Mesenchymal stem cell (in vitro differentiated cells and primary cell): ENCODE data around the gene SRGAP1.

Experiments used
- DNase-seq: peaks from one replicate; pipeline ENCODE4 v3.0.0-alpha.2; 2013
- H2AFZ ChIP-seq: one replicate; pipeline ENCODE4 v1.6.1; 2013; ENCODE audit warnings: low read depth, mild to moderate bottlenecking, control low read depth, inconsistent platforms, low read length, moderate library complexity
- H2AK5ac ChIP-seq: 2 replicates; pipeline ENCODE4 v1.6.1; 2013; ENCODE audit warnings: low read length, moderate library complexity, mild to moderate bottlenecking, inconsistent platforms; ENCODE audit not compliant: severe bottlenecking
- H2BK120ac ChIP-seq: one replicate; pipeline ENCODE4 v1.6.1; 2013; ENCODE audit warnings: low read depth, mild to moderate bottlenecking, inconsistent platforms, low read length, moderate library complexity
- H2BK12ac ChIP-seq, 2 experiments: one replicate each; pipeline ENCODE4 v1.6.1; 2013; ENCODE audit warnings: inconsistent platforms in 2 of 2, low read length in 2 of 2, mild to moderate bottlenecking in 2 of 2, moderate library complexity in 2 of 2, control low read depth in 1 of 2
- H2BK15ac ChIP-seq: one replicate; pipeline ENCODE4 v1.6.1; 2013; ENCODE audit warnings: mild to moderate bottlenecking, low read depth, inconsistent platforms; ENCODE audit not compliant: poor library complexity, severe bottlenecking
- H2BK5ac ChIP-seq: 2 replicates; pipeline ENCODE4 v1.6.1; 2013; ENCODE audit warnings: low read depth, mild to moderate bottlenecking, low read length, control low read depth, inconsistent platforms; ENCODE audit not compliant: poor library complexity, severe bottlenecking
- H3K14ac ChIP-seq, 2 experiments: one replicate each; pipeline ENCODE4 v1.6.1; 2013; ENCODE audit warnings: inconsistent platforms in 2 of 2, low read length in 2 of 2, control low read depth in 1 of 2, mild to moderate bottlenecking in 1 of 2, moderate library complexity in 1 of 2
- H3K18ac ChIP-seq, 2 experiments: one replicate each; pipeline ENCODE4 v1.6.1; 2013; ENCODE audit warnings: inconsistent platforms in 2 of 2, low read length in 2 of 2, control low read depth in 1 of 2, low read depth in 1 of 2, mild to moderate bottlenecking in 1 of 2
- H3K23ac ChIP-seq, 2 experiments: one replicate each; pipeline ENCODE4 v1.6.1; 2013; ENCODE audit warnings: inconsistent platforms in 2 of 2, low read length in 2 of 2, mild to moderate bottlenecking in 2 of 2, moderate library complexity in 2 of 2, control low read depth in 1 of 2
- H3K27ac ChIP-seq: 2 replicates; pipeline ENCODE4 v1.5.1; 2013; ENCODE audit warnings: mild to moderate bottlenecking, moderate library complexity, low read length, control low read depth, inconsistent platforms; ENCODE audit not compliant: poor library complexity, severe bottlenecking
- H3K27me3 ChIP-seq, 2 experiments: 2 replicates each; pipeline versions ENCODE4 v1.6.1 to v1.7.0; 2013; ENCODE audit warnings: low read length in 2 of 2, mild to moderate bottlenecking in 2 of 2, moderate library complexity in 2 of 2, control low read depth in 1 of 2, inconsistent platforms in 1 of 2; ENCODE audit not compliant: control insufficient read depth in 1 of 2, insufficient read depth in 1 of 2
- H3K36me3 ChIP-seq, 2 experiments: 2 replicates each; pipeline versions ENCODE4 v1.6.1 to v1.7.0; 2013; ENCODE audit warnings: low read length in 2 of 2, control low read depth in 1 of 2, inconsistent platforms in 1 of 2, low read depth in 1 of 2, mild to moderate bottlenecking in 1 of 2; ENCODE audit not compliant: insufficient read depth in 2 of 2, control insufficient read depth in 1 of 2
- H3K4ac ChIP-seq, 2 experiments: one replicate each; pipeline ENCODE4 v1.6.1; 2013; ENCODE audit warnings: inconsistent platforms in 2 of 2, low read length in 2 of 2, mild to moderate bottlenecking in 2 of 2, moderate library complexity in 2 of 2, control low read depth in 1 of 2, low read depth in 1 of 2
- H3K4me1 ChIP-seq: 2 replicates; pipeline ENCODE4 v1.6.1; 2013; ENCODE audit warnings: low read depth, low read length, control low read depth; ENCODE audit not compliant: control insufficient read depth, insufficient read depth
- H3K4me2 ChIP-seq: 2 replicates; pipeline ENCODE4 v1.6.1; 2013; ENCODE audit warnings: low read length, mild to moderate bottlenecking, inconsistent platforms; ENCODE audit not compliant: poor library complexity, severe bottlenecking
- H3K4me3 ChIP-seq, 2 experiments: 2 replicates each; pipeline versions ENCODE4 v1.5.1 to v1.7.0; 2013; ENCODE audit warnings: low read length in 2 of 2, mild to moderate bottlenecking in 2 of 2, control low read depth in 1 of 2, low read depth in 1 of 2; ENCODE audit not compliant: insufficient read depth in 1 of 2
- H3K79me1 ChIP-seq: replicated peaks from 2 replicates; pipeline ENCODE4 v1.6.1; 2013; ENCODE audit warnings: mild to moderate bottlenecking, control low read depth, low read length, inconsistent platforms; ENCODE audit not compliant: poor library complexity, severe bottlenecking
- H3K9ac ChIP-seq: 2 replicates; pipeline ENCODE4 v1.7.0; 2013; ENCODE audit warnings: mild to moderate bottlenecking, low read length, moderate library complexity
- H3K9me3 ChIP-seq: 2 replicates; pipeline ENCODE4 v1.7.0; 2013; ENCODE audit warnings: mild to moderate bottlenecking, low read length; ENCODE audit not compliant: control insufficient read depth
- H4K8ac ChIP-seq: one replicate; pipeline ENCODE4 v1.6.1; 2013; ENCODE audit warnings: inconsistent platforms, mild to moderate bottlenecking, low read length, moderate library complexity
- H4K91ac ChIP-seq: one replicate; pipeline ENCODE4 v1.6.1; 2013; ENCODE audit warnings: mild to moderate bottlenecking, low read length, inconsistent platforms
- WGBS: methylation state at CpG from one replicate; pipeline ENCODE4 v1.1.7; 2013; ENCODE audit warnings: mixed read lengths; 5-methylcytosine and 5-hydroxymethylcytosine counted together

The SRGAP1 gene

DNA sequence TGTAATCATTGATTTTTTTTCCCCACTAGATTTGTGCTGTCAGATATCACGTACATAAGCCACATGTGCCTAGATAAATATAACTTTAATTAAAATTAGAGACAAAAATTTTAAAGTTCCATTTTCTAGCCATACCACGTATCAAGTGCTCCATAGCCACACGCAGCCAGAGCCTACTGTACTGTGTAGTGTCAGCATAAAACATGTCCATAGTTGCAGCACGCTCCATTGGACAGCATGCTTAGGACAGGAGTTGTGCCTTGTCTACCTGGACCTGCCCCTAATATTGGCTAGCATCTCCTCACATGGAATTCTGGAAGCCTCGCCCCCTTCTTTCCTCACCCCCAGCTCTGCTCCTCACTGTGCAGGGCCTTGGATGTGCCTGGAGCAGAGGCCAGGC is 116.5 kb downstream of the SRGAP1 start:
- H3K18ac ChIP-seq, result peak overlapping the region in 1 of 2 experiments; percentile 6
- no peak overlapping the region for H2BK15ac ChIP-seq
- H3K4me2 ChIP-seq, result no peak overlapping the region
- H2BK5ac ChIP-seq, result no peak overlapping the region
- peak overlapping the region; percentile 0 for H4K91ac ChIP-seq
- H3K4me1 ChIP-seq, result peaks cover 2% of the 10 kb centered on the region
- H3K4ac ChIP-seq, result no peak overlapping the region
- H2AFZ ChIP-seq, result no peak overlapping the region
- peaks cover 4 to 33% of the 10 kb centered on the region in 2 experiments for H3K36me3 ChIP-seq
- H2BK12ac ChIP-seq, result no peak overlapping the region
- no peak for DNase-seq
- H2AK5ac ChIP-seq, result no peak overlapping the region
- no peaks in the 10 kb centered on the region for H3K9me3 ChIP-seq
- no peak overlapping the region for H3K23ac ChIP-seq
- no peak overlapping the region for H2BK120ac ChIP-seq
- no peaks in the 10 kb centered on the region for H3K27me3 ChIP-seq
- H3K14ac ChIP-seq, result no peak overlapping the region
- no peak overlapping the region for H4K8ac ChIP-seq
- H3K9ac ChIP-seq, result no peak overlapping the region
- no peak overlapping the region for H3K27ac ChIP-seq
- H3K79me1 ChIP-seq, result peaks cover 32% of the 10 kb centered on the region
- H3K4me3 ChIP-seq, result no peak overlapping the region
- 96% methylated on average over 3 of the region's 5 CpGs for WGBS

DNA sequence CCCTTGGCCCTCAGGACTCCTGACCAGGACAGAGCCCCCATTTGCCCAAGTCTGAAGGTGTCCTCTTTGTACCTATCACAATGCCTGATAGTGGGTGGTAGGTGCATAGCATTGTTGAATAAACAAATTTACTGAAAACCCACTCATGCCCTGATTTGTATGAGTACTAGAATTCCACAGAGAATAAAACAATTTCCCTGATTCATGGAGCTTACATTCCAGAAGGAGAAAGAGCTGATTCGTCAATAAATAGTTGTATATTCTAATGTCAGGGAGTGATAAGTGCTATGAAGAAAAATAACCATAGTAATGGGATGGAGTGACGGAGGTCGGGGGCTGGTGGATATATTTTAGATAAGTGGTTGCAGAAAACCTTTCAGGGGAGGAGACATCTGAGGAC is 117.0 kb downstream of the SRGAP1 start:
- H4K8ac ChIP-seq, result no peak overlapping the region
- H3K9me3 ChIP-seq, result no peaks in the 10 kb centered on the region
- peaks cover 4 to 33% of the 10 kb centered on the region in 2 experiments for H3K36me3 ChIP-seq
- H3K23ac ChIP-seq, result no peak overlapping the region
- no peak overlapping the region for H2BK15ac ChIP-seq
- H4K91ac ChIP-seq, result peak overlapping the region; percentile 0
- H2BK120ac ChIP-seq, result no peak overlapping the region
- WGBS, result 88% methylated on average over 3 of the region's 3 CpGs
- no peak overlapping the region for H2BK12ac ChIP-seq
- peak overlapping the region in 1 of 2 experiments; percentile 6 for H3K18ac ChIP-seq
- H3K27me3 ChIP-seq, result no peaks in the 10 kb centered on the region
- H3K14ac ChIP-seq, result no peak overlapping the region
- H3K4ac ChIP-seq, result no peak overlapping the region
- no peaks in the 10 kb centered on the region for H3K4me1 ChIP-seq
- no peak overlapping the region for H3K27ac ChIP-seq
- no peak overlapping the region for H3K4me3 ChIP-seq
- no peak overlapping the region for H2AFZ ChIP-seq
- no peak overlapping the region for H3K9ac ChIP-seq
- DNase-seq, result no peak
- H2AK5ac ChIP-seq, result no peak overlapping the region
- no peak overlapping the region for H2BK5ac ChIP-seq
- H3K79me1 ChIP-seq, result peaks cover 32% of the 10 kb centered on the region
- H3K4me2 ChIP-seq, result no peak overlapping the region

DNA sequence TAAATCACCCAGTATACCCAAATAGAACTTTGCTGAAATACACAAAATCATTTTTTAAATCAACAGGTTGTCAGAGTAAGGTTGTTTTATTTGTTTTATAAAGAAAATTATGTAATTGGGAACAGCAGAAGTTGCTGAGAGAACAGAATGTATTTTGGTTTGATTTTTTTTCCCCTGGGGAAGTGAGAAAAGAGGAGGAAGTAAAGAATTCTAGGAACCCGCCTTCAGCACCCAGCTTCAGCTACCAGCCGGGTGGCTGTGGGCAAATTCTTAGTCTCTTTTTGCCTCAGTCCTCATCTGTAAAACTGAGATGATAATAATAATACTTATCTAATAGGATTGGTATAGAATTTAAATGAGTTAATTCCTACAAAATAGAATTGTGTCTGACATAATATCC is 119.4 kb downstream of the SRGAP1 start:
- H3K27ac ChIP-seq, result no peak overlapping the region
- no peak overlapping the region for H3K18ac ChIP-seq
- H3K4me3 ChIP-seq, result no peak overlapping the region
- no peak for DNase-seq
- H4K8ac ChIP-seq, result no peak overlapping the region
- H2BK12ac ChIP-seq, result no peak overlapping the region
- no peak overlapping the region for H3K4me2 ChIP-seq
- H3K9ac ChIP-seq, result no peak overlapping the region
- H2AK5ac ChIP-seq, result no peak overlapping the region
- H3K4me1 ChIP-seq, result peaks cover 8% of the 10 kb centered on the region
- H3K9me3 ChIP-seq, result no peaks in the 10 kb centered on the region
- H3K27me3 ChIP-seq, result no peaks in the 10 kb centered on the region
- H2BK120ac ChIP-seq, result no peak overlapping the region
- no peak overlapping the region for H2BK15ac ChIP-seq
- peaks cover 26% of the 10 kb centered on the region for H3K79me1 ChIP-seq
- no peak overlapping the region for H2AFZ ChIP-seq
- no peak overlapping the region for H4K91ac ChIP-seq
- H3K36me3 ChIP-seq, result peaks cover 3 to 21% of the 10 kb centered on the region in 2 experiments
- H3K23ac ChIP-seq, result no peak overlapping the region
- H3K14ac ChIP-seq, result no peak overlapping the region
- WGBS, result no CpG with 5 or more reads among the region's 2 CpGs
- no peak overlapping the region for H2BK5ac ChIP-seq
- no peak overlapping the region for H3K4ac ChIP-seq

DNA sequence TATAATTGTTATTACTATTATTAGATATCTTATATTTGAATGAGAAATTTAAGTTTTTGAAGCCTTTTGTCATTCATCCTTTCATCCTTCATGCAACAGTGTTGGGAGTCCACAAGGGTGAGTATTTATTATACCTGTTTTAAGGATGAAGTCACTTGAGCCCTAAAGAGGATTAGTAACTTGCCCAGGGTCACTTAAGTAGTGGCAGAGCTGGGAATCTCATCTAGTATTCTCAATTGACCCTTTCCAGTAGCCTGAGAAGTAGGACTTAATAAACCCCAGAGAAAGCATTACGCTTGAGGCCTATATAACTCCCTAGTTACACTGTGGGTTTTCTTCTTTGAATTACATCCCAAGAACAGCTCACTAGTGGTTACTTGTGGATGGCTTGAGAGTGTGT is 119.8 kb downstream of the SRGAP1 start:
- H4K8ac ChIP-seq, result no peak overlapping the region
- H3K27ac ChIP-seq, result no peak overlapping the region
- H2AFZ ChIP-seq, result no peak overlapping the region
- no peak overlapping the region for H2BK120ac ChIP-seq
- no peak overlapping the region for H2BK15ac ChIP-seq
- peaks cover 3 to 25% of the 10 kb centered on the region in 2 experiments for H3K36me3 ChIP-seq
- no peak overlapping the region for H2AK5ac ChIP-seq
- H3K9me3 ChIP-seq, result no peaks in the 10 kb centered on the region
- H3K23ac ChIP-seq, result no peak overlapping the region
- H2BK5ac ChIP-seq, result no peak overlapping the region
- no peak for DNase-seq
- 100% methylated on average over 1 of the region's 1 CpG for WGBS
- H3K4ac ChIP-seq, result no peak overlapping the region
- no peak overlapping the region for H4K91ac ChIP-seq
- peaks cover 8% of the 10 kb centered on the region for H3K4me1 ChIP-seq
- H3K4me3 ChIP-seq, result no peak overlapping the region
- H3K14ac ChIP-seq, result no peak overlapping the region
- H3K18ac ChIP-seq, result no peak overlapping the region
- H3K9ac ChIP-seq, result no peak overlapping the region
- no peak overlapping the region for H2BK12ac ChIP-seq
- H3K4me2 ChIP-seq, result no peak overlapping the region
- peaks cover 29% of the 10 kb centered on the region for H3K79me1 ChIP-seq
- H3K27me3 ChIP-seq, result no peaks in the 10 kb centered on the region
